Adipocyte (in vitro differentiated cells): ENCODE results near the gene HSDL1.

Experiments used
- DNase-seq: peaks from one replicate; pipeline ENCODE4 v3.0.0-alpha.2; 2015; ENCODE audit warnings: low read depth
- H3K27me3 ChIP-seq: replicated peaks from 2 replicates; pipeline ENCODE4 v1.7.0; 2013; ENCODE audit warnings: mild to moderate bottlenecking, low read length, moderate library complexity; ENCODE audit not compliant: control insufficient read depth, insufficient read depth
- H3K36me3 ChIP-seq: 2 replicates; pipeline ENCODE4 v1.7.0; 2013; ENCODE audit warnings: low read length, mild to moderate bottlenecking, moderate library complexity; ENCODE audit not compliant: control insufficient read depth, insufficient read depth, severe bottlenecking
- H3K4me1 ChIP-seq: 2 replicates; pipeline ENCODE4 v1.7.0; 2013; ENCODE audit warnings: mild to moderate bottlenecking, low read length, moderate library complexity; ENCODE audit not compliant: control insufficient read depth, insufficient read depth
- H3K4me3 ChIP-seq: 2 replicates; pipeline ENCODE4 v1.7.0; 2013; ENCODE audit warnings: mild to moderate bottlenecking, low read length, moderate library complexity
- H3K9ac ChIP-seq: 2 replicates; pipeline ENCODE4 v1.7.0; 2013; ENCODE audit warnings: mild to moderate bottlenecking, low read length, moderate library complexity
- H3K9me3 ChIP-seq: 2 replicates; pipeline ENCODE4 v1.7.0; 2013; ENCODE audit warnings: mild to moderate bottlenecking, low read length, moderate library complexity; ENCODE audit not compliant: control insufficient read depth

The HSDL1 gene

DNA sequence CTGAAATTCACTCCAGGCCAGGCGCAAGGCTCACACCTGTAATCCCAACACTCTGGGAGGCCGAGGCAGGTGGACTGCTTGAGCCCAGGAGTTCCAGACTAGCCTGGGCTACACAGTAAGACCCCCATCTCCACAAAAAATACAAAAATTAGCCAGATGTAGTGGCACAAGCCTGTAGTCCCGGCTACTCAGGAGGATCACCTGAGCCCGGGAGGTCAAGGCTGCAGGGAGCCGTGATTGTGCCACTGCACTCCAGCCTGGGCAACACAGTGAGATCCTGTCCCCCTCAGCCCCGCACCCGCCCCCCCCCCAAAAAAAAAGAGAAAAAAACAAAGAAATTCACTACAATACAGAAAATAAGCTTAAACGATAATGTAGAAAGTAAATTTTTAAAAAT lies 59.7 kb downstream of the HSDL1 start:
- no peak overlapping the region for H3K4me3 ChIP-seq
- DNase-seq, result no peak
- no peaks in the 10 kb centered on the region for H3K9me3 ChIP-seq
- peaks cover 4% of the 10 kb centered on the region for H3K4me1 ChIP-seq
- H3K9ac ChIP-seq, result no peak overlapping the region
- H3K36me3 ChIP-seq, result peaks cover 83% of the 10 kb centered on the region
- no peaks in the 10 kb centered on the region for H3K27me3 ChIP-seq

DNA sequence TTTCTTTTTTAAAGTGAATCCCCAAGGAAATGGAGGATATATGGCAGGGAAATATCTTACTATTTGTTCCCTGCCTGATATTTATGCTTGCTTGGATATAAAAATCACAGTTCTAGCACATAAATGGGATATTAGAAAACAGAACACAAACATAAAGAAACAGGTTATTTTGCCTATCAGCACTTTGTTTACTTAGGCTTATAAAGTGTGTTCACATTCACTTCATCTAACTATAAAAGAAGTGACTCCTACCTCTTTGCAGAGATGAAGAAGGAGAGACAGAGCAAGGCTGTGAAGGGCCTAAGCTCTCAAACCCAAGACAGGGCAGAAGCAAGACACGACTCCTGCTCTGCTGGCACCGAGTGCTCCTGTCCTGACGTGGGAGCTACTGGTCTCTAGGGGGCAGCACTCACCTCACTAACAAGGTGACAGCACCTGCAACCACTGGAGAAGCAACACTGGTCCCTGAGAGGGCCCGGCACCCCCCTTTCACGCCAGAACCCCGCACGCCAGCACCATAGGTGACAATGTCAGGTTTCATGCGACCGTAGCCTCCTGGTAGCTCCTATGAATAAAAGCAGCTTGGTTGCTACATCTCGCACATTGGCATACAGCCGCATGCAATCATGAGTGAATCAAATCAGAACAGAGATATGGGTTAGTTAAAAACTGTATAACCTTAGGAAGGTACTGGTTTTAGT lies 60.3 kb downstream of the HSDL1 start:
- H3K4me1 ChIP-seq, result peaks cover 4% of the 10 kb centered on the region
- DNase-seq, result peak; percentile 67

DNA sequence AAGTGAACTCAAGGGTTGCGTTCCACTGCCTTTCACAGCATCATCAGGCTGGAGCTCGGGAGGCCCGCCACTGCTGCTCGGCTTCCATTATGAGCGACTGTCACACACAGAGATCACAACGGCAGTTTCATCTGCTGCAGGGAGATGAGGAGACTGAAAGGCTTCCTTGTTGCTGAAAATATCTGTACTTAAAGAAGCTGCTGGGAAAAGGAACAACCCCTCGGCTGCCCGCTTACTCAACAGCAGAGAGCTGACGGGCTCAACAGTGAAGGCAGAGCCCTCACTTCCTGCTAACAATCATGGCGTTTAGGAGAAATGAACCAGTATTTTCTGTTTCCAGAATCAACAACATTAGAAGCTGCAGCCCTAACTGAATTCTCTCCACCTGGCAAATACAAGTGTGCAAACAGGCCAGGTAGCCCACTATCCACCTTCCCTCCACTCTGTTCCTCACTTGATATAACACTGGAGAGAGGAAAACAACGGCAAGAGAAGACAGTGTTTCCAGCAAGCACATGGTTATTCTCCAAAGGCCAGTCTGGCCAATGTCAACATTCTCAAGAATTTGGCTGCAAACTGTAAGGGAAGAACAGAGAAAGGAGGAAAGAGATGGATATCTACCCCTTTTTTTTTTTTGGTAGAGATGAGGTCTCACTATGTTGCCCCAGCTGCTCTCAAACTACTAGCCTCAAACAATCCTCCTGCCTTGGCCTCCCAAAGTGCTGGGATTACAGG lies 62.0 kb downstream of the HSDL1 start:
- H3K9me3 ChIP-seq, result no peaks in the 10 kb centered on the region
- no peak for DNase-seq
- no peak overlapping the region for H3K9ac ChIP-seq
- peaks cover 4% of the 10 kb centered on the region for H3K4me1 ChIP-seq
- peaks cover 76% of the 10 kb centered on the region for H3K36me3 ChIP-seq
- H3K27me3 ChIP-seq, result no peaks in the 10 kb centered on the region
- H3K4me3 ChIP-seq, result no peak overlapping the region

More for the DNA sequence above, 60.3 kb downstream of the HSDL1 start:
- Histone ChIP-seq H3K4me3 (no peak overlapping the region), H3K27me3 (no peaks in the 10 kb centered on the region), H3K9me3 (no peaks in the 10 kb centered on the region), H3K36me3 (peaks cover 83% of the 10 kb centered on the region), H3K9ac (no peak overlapping the region)

DNA sequence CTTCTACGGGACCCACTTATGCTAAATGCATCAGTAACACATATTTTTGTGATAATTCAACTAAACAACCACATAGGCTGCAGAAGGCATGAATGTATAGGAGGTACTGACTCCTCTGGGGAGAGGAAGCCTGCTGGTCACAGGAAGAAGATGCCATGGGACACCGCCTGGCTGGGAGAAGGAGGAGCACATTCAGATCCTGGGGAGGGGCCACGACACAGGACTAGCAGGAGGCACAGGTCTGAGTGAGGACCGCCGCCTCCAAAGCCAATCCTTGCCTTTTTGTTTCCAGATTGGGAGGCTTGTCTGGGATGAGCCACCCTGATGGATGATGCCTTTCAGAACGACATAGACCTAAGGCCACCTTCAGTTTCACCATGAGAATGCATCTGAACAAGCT lies 62.9 kb downstream of the HSDL1 start:
- no peaks in the 10 kb centered on the region for H3K9me3 ChIP-seq
- H3K4me1 ChIP-seq, result peaks cover 4% of the 10 kb centered on the region
- no peaks in the 10 kb centered on the region for H3K27me3 ChIP-seq
- H3K4me3 ChIP-seq, result no peak overlapping the region
- H3K36me3 ChIP-seq, result peaks cover 67% of the 10 kb centered on the region
- no peak overlapping the region for H3K9ac ChIP-seq
- no peak for DNase-seq

DNA sequence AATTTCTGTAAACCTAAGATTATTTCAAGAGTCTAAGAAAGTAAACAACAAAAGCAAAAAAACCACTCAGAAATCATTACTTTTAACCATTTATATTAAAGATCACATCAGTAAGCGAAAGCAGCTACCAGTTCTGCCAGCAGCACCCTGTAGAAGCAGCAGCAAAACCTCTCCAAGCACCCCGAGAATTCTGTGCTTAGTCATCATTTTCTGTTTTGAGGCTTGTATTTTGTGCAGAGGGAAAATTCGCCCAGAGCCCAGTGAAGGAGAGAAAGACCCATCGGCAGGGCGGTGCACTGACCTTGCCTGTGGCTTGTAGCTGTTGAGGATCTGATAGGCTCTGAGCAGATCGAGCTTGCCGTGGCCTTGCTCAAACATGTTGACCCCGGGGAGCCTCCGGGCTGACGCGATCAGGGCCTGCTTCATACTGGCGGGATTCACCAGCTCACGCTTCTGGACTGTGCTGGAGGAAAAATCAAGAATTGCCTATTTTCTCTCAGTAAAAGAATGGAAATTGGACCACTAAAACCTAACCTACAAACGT lies 63.5 kb downstream of the HSDL1 start:
- Histone ChIP-seq H3K4me3 (no peak overlapping the region), H3K9me3 (no peaks in the 10 kb centered on the region), H3K36me3 (peaks cover 65% of the 10 kb centered on the region), H3K27me3 (no peaks in the 10 kb centered on the region), H3K9ac (no peak overlapping the region), H3K4me1 (peaks cover 4% of the 10 kb centered on the region)
- DNase-seq, result no peak

DNA sequence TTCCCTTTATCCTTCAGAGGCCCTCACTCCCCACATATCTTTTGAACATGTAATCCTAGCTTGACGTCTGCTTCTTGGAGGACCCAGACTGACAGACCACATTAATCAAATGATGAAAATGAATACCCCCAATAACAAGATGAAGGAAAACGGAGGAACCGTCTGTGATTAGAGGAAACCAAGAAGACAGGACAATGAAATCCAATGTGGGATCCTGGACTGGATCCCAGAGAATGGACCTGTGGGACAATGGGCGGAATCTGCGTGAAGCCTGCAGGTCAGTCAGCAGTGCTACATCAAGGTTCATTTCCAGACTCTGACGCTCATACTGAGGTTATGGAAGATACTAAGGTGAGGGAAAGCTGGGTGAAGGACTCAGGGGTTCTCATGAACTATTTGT lies 64.2 kb downstream of the HSDL1 start:
- Histone ChIP-seq H3K27me3 (no peaks in the 10 kb centered on the region), H3K4me3 (no peak overlapping the region), H3K4me1 (peaks cover 4% of the 10 kb centered on the region), H3K36me3 (peaks cover 63% of the 10 kb centered on the region), H3K9ac (no peak overlapping the region), H3K9me3 (no peaks in the 10 kb centered on the region)
- DNase-seq, result no peak

DNA sequence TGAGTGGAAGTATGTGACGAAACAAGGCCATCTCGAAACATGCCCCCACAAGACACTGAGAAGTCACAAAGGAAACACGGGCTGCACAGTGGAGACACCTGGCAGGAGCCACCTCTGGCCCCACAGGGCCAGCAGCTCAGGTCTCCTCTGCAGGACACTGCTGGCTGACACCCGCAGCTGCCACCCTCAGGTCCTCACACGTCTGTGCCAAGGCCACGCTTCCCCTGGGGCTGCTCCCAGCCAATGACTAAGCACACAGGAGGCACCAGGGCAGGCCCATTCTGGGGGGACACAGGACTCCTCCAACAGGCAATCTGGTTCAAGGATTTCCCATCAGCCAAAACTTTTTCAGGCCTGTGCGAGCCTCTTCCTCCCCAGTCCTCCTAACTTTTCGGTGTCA lies 64.6 kb downstream of the HSDL1 start:
- Histone ChIP-seq H3K4me3 (no peak overlapping the region), H3K36me3 (peaks cover 66% of the 10 kb centered on the region), H3K9me3 (no peaks in the 10 kb centered on the region), H3K27me3 (no peaks in the 10 kb centered on the region), H3K9ac (no peak overlapping the region), H3K4me1 (peaks cover 4% of the 10 kb centered on the region)
- no peak for DNase-seq

DNA sequence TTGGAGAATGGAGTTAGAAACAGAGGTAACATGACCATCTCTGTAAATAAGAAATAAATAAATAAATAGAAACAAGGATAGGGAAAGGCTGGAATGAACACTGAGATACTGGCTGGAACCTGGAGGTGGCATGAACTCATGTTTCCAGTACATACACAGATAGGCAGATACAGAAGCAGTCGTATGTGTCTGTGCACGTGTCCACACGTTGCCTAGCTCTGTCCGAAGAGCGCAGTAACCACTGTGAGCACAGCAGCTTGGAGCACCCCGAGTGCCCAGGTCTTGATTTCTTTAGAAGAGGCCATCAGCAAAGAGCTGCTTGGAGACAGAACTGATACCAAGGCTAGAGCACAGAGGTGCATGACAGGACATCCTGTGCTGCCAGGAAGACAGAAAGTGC lies 65.3 kb downstream of the HSDL1 start:
- Histone ChIP-seq H3K36me3 (peaks cover 73% of the 10 kb centered on the region), H3K9ac (no peak overlapping the region), H3K4me1 (peaks cover 4% of the 10 kb centered on the region), H3K27me3 (no peaks in the 10 kb centered on the region), H3K4me3 (no peak overlapping the region), H3K9me3 (no peaks in the 10 kb centered on the region)
- DNase-seq, result no peak

DNA sequence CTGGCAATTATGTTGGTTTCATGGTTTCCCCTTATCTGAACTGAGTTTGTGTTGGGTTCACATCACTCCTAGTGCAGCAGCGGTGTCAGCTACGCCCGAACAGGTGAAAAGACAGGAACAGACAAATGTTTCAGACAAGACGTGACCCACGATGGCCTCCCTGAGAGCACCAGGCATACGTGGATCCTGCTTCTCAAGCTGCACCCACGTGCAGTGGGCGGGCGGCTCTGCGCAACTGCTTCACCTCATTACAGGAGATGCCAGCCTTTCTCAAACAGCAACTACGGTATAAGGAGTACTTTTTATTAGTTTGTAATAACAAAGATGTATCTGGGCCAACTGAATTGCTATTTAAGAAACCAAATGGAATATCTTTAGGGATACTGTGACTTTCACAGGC lies 69.6 kb downstream of the HSDL1 start:
- H3K36me3 ChIP-seq, result peaks cover 77% of the 10 kb centered on the region
- H3K9me3 ChIP-seq, result no peaks in the 10 kb centered on the region
- no peak for DNase-seq
- H3K27me3 ChIP-seq, result no peaks in the 10 kb centered on the region
- no peak overlapping the region for H3K4me3 ChIP-seq
- H3K4me1 ChIP-seq, result no peaks in the 10 kb centered on the region
- H3K9ac ChIP-seq, result no peak overlapping the region

DNA sequence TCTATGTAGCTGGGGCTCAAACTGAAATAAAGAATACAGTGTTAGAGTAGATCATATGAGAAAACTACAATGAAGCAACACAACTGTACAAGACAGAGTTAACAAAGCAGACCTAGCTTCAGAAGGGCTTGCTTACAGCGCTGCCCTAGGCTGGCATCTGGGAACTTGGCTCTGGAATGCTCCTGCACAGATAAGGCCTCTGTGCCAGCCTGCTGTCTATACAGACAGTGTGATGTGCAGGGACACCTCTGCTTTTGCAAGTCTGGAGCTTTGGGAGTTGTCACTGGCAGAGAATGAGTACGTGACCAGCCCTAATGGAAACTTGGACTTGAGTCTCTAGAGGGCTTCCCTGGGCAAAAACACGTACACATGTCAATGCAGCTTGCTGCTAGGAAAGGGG lies 70.3 kb downstream of the HSDL1 start:
- Histone ChIP-seq H3K9ac (no peak overlapping the region), H3K4me1 (no peaks in the 10 kb centered on the region), H3K4me3 (no peak overlapping the region), H3K36me3 (peaks cover 77% of the 10 kb centered on the region), H3K27me3 (no peaks in the 10 kb centered on the region), H3K9me3 (no peaks in the 10 kb centered on the region)
- no peak for DNase-seq
